Sigmoid colon (tissue), 7 donors: ENCODE data around the gene NOS1AP. TPM values are rescaled to one million over a fixed set of nuclear protein-coding genes. Genes with fewer than 3 reads are reported as not detected.

Experiments
- DNase-seq: peaks from one replicate; pipeline ENCODE4 v3.0.0-alpha.2; 2019
- H3K27ac ChIP-seq, 4 donors: fragments of 200-600 bp; sonication (generic); one replicate each; pipeline ENCODE4 v1.5.1; 2016 to 2019; ENCODE audit warnings: mild to moderate bottlenecking in 1 of 4
- H3K27me3 ChIP-seq, 3 donors: fragments of 200-600 bp; sonication (generic); one replicate each; pipeline ENCODE4 v1.5.1; 2019; ENCODE audit warnings: mild to moderate bottlenecking in 1 of 3
- H3K36me3 ChIP-seq, 4 donors: fragments of 200-600 bp; sonication (generic); one replicate each; pipeline ENCODE4 v1.5.1; 2016 to 2019
- H3K4me1 ChIP-seq, 4 donors: fragments of 200-600 bp; sonication (generic); one replicate each; pipeline ENCODE4 v1.5.1; 2017 to 2019
- H3K4me3 ChIP-seq, 4 donors: fragments of 200-600 bp; sonication (generic); one replicate each; pipeline ENCODE4 v1.5.1; 2017 to 2019; ENCODE audit warnings: mild to moderate bottlenecking in 2 of 4, moderate library complexity in 1 of 4
- H3K9me3 ChIP-seq, 4 donors: fragments of 200-600 bp in 3 of 4; sonication (generic) in 3 of 4; one replicate each; pipeline versions ENCODE4 v1.5.1 to v1.6.1; 2013 to 2019
- EP300 ChIP-seq, 4 donors: sonication (generic); formaldehyde crosslinking; IDR thresholded peaks; one replicate each; pipeline ENCODE4 v1.6.1; 2017; ENCODE audit warnings: antibody characterized with exemption in 4 of 4
- POLR2A ChIP-seq, 2 donors: fragments of 450-650 bp; IDR thresholded peaks; one replicate each; pipeline ENCODE4 v1.6.1; 2016; ENCODE audit warnings: antibody characterized with exemption in 2 of 2, mild to moderate bottlenecking in 2 of 2, moderate library complexity in 2 of 2
- POLR2AphosphoS5 ChIP-seq, 4 donors: sonication (generic); formaldehyde crosslinking; IDR thresholded peaks; one replicate each; pipeline ENCODE4 v1.6.1; 2017; ENCODE audit warnings: antibody characterized with exemption in 4 of 4
- WGBS, 2 donors: extraction: QIAGEN DNeasy Blood & Tissue Kit; methylation state at CpG; one replicate each; pipeline ENCODE4 v1.1.7; 2013; 5-methylcytosine and 5-hydroxymethylcytosine counted together
- intact Hi-C: fragments of 100-400 bp; cut with DNase I; formaldehyde crosslinking; loops from one replicate; pipeline ENCODE4 v1.15.1; 2023
- polyA plus RNA-seq, 3 donors: library from polyadenylated mRNA; stranded (reverse); fragments of 200-250 nt; gene quantifications; one replicate each; pipeline ENCODE4 v1.2.3, GENCODE V29; 2013
- total RNA-seq, 4 donors: library from RNA; depleted of rRNA; stranded (reverse); fragments of >200 nt; gene quantifications; one replicate each; pipeline ENCODE4 v1.1.0, GENCODE V29; 2016
- TF ChIP-seq, protein P1 (sequence below), 4 experiments: fragments of 450-650 bp in 3 of 4; fragments of 200-600 bp in 1 of 4; IDR thresholded peaks; one replicate each; pipeline ENCODE4 v1.5.1; 2016 to 2019; ENCODE audit warnings: antibody characterized with exemption in 4 of 4, mild to moderate bottlenecking in 3 of 4, moderate library complexity in 2 of 4
- donor health status: healthy with polysubstance abuse.
- donor health status: Bipolar disorder and iron deficiency.
- donor health status: healthy.

Gene NOS1AP
- total and polyA plus RNA-seq, 7 donors = 1.2 to 11.9 (median 4.6) TPM

DNA sequence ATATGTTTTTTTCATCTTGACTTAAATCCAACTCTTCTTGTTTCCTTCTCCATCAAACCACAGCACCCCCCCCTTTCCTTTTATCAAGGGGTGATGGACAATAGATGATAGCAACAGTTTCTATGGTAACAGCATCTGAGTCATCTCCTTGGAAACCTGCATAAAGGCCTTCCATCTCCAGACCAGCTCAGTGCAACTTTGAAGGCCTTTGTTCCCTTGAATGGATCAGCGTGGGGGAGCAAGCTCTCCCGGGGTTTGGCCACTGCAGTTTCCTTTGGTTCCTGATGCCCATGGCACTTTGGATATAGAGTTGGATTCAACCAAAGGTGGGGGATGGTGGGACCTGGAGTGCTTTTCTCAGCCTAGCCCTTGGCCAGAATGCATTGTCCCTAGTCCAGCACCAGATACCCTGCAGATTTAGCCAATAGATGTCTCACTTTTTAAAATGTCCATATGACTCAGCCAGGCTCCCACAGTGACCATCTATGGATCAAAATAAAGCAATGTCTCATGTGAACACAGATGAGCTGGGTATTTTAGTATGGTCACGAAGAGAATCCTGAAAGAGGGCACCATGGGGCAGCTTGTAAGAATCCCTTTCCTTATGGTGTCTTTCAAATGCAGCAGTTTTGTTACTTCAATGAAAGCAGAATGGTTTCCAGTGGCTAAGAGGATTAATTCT lies 179.5 kb downstream of the NOS1AP start:
- intact Hi-C loops = no loop called here
- Histone ChIP-seq H3K27me3 (no peaks in the 10 kb centered on the region), H3K4me3 (no peak overlapping the region), H3K36me3 (no peaks in the 10 kb centered on the region), H3K4me1 (peaks cover 0 to 9% (median 1%) of the 10 kb centered on the region in 4 donors), H3K9me3 (no peaks in the 10 kb centered on the region), H3K27ac (no peak overlapping the region)
- WGBS, 2 donors = 87 to 90% methylated on average over 3 of the region's 3 CpGs
- TF ChIP-seq EP300 (IDR thresholded peaks at IDR 0.05) (no peak), POLR2AphosphoS5 (IDR thresholded peaks at IDR 0.05) (no peak), POLR2A (IDR thresholded peaks at IDR 0.05) (no peak)
- TF ChIP-seq, protein P1, sequence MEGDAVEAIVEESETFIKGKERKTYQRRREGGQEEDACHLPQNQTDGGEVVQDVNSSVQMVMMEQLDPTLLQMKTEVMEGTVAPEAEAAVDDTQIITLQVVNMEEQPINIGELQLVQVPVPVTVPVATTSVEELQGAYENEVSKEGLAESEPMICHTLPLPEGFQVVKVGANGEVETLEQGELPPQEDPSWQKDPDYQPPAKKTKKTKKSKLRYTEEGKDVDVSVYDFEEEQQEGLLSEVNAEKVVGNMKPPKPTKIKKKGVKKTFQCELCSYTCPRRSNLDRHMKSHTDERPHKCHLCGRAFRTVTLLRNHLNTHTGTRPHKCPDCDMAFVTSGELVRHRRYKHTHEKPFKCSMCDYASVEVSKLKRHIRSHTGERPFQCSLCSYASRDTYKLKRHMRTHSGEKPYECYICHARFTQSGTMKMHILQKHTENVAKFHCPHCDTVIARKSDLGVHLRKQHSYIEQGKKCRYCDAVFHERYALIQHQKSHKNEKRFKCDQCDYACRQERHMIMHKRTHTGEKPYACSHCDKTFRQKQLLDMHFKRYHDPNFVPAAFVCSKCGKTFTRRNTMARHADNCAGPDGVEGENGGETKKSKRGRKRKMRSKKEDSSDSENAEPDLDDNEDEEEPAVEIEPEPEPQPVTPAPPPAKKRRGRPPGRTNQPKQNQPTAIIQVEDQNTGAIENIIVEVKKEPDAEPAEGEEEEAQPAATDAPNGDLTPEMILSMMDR (IDR thresholded peaks at IDR 0.05) = no peak
- DNase-seq = no peak

DNA sequence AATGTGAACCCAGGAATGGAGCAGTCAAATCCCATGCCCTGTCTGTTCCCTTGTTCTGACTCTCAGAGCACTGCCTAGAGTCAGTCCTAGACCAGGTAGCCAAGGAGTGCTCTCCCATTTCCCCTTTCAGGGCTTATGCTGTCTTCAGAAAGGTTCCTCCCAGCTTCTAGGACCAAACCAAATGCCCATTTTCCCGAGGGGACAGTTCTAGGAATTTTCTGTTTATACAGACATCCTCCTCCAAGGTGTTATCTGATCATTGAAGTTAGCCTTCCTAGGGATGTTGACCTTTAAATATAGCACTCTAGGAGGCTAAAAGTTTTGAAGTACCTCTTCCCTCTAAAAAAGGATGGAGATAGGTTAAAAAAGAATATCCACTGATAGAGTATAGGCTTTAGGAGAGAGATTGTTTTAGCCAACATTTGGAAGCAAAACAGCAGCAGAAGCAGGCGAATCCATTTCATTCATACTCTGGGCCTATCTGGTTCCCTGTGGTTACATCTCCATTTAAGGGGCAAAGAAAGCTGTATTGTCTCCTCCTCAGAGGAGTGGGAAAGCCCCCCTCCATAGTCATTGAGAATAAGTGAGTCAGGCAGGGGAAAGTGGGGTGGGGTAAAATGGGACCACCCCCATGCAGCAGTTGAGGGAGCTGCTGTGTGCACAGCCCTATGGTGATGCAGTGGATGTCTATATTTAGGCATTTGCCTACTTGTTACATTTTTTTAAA lies 180.7 kb downstream of the NOS1AP start:
- intact Hi-C loops = no loop called here
- H3K27me3 ChIP-seq = no peaks in the 10 kb centered on the region
- no peaks in the 10 kb centered on the region for H3K36me3 ChIP-seq
- no peak for DNase-seq
- H3K4me1 ChIP-seq = peaks cover 0 to 9% (median 1%) of the 10 kb centered on the region in 4 donors
- 78 to 83% methylated on average over 2 of the region's 2 CpGs for WGBS, 2 donors
- no peaks in the 10 kb centered on the region for H3K9me3 ChIP-seq
- TF ChIP-seq EP300 (IDR thresholded peaks at IDR 0.05) (no peak), POLR2AphosphoS5 (IDR thresholded peaks at IDR 0.05) (no peak), POLR2A (IDR thresholded peaks at IDR 0.05) (no peak)
- TF ChIP-seq, protein P1 (IDR thresholded peaks at IDR 0.05) = no peak
- H3K27ac ChIP-seq = no peak overlapping the region
- H3K4me3 ChIP-seq = no peak overlapping the region

DNA sequence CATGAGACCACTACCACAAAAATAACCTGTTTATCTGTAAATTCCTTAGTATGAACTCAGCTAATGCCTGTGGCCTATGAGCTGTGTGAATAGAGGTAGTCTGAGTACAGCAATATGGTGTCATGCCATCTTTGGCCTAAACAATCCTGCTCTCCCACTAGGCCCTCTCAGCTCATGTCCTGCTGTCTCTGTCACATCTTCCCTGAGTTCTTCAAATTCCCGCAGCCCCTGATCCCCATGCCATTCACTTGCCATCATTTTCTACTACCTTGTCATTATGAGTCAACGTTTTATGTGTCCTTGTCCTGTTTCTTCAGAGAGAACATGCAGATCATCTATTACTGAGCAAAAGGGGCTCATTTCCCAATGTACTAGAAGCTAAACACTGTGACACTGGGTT lies 181.6 kb downstream of the NOS1AP start:
- no peak for DNase-seq
- Histone ChIP-seq H3K9me3 (no peaks in the 10 kb centered on the region), H3K27me3 (no peaks in the 10 kb centered on the region), H3K27ac (no peak overlapping the region), H3K4me3 (no peak overlapping the region), H3K36me3 (no peaks in the 10 kb centered on the region), H3K4me1 (peaks cover 0 to 13% (median 2%) of the 10 kb centered on the region in 4 donors)
- TF ChIP-seq, protein P1 (IDR thresholded peaks at IDR 0.05) = no peak
- WGBS, 2 donors = 90 to 93% methylated on average over 2 of the region's 2 CpGs
- intact Hi-C loops = no loop called here

DNA sequence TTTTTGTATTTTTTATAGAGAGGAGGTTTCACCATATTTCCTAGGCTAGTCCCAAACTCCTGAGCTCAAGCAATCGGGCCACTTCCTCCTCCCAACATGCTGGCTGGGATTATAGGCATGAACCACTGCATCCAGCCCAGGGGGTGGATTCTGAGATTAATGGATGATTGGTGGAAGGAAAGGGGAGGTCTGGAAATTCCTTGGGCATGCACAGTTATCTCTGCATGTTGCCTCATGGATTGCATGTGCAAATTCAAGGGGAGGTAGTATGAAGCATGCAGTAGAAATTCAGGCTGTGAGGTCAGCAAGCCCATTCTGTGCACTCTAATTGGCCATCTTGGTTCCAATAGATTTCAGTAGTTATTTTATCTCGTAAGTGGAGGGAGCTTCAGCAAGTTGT lies 182.7 kb downstream of the NOS1AP start:
- TF ChIP-seq POLR2AphosphoS5 (IDR thresholded peaks at IDR 0.05) (no peak), EP300 (IDR thresholded peaks at IDR 0.05) (no peak), POLR2A (IDR thresholded peaks at IDR 0.05) (no peak)
- TF ChIP-seq, protein P1 (IDR thresholded peaks at IDR 0.05) = no peak
- no peaks in the 10 kb centered on the region for H3K27me3 ChIP-seq
- 82 to 92% methylated on average over 2 of the region's 2 CpGs for WGBS, 2 donors

More for the DNA sequence above, 182.7 kb downstream of the NOS1AP start:
- no peak for DNase-seq
- H3K27ac ChIP-seq = no peak overlapping the region
- H3K4me3 ChIP-seq = no peak overlapping the region
- intact Hi-C loops = no loop called here
- no peaks in the 10 kb centered on the region for H3K36me3 ChIP-seq
- no peaks in the 10 kb centered on the region for H3K9me3 ChIP-seq
- H3K4me1 ChIP-seq = peaks cover 0 to 16% (median 7%) of the 10 kb centered on the region in 4 donors
